H4 (cell line): ENCODE data around the gene EARS2. TPM values are rescaled to one million over a fixed set of nuclear protein-coding genes. Genes with fewer than 3 reads are reported as not detected.

Experiments
- DNase-seq: peaks from one replicate; pipeline ENCODE4 v3.0.0-alpha.2; 2015; ENCODE audit warnings: low spot score
- total RNA-seq: library from RNA; depleted of rRNA; stranded (reverse); fragments of >200 nt; shearing (Covaris generic); gene quantifications from 2 replicates; pipeline ENCODE4 v1.2.3, GENCODE V29; 2014; rRNA removed

EARS2 gene
- total RNA-seq, 1 experiment from 2014 or later, result 28.0 TPM

- no peak for DNase-seq
Observed at GRCh38 chr16:23482778-23483177, 74.4 kb downstream of the EARS2 start.

- no peak for DNase-seq
Observed at GRCh38 chr16:23480257-23480656, 76.9 kb downstream of the EARS2 start.

GRCh38 chr16:23479138-23479537, 78.0 kb downstream of the EARS2 start:
- DNase-seq, result no peak

GRCh38 chr16:23478566-23478965, 78.6 kb downstream of the EARS2 start:
- no peak for DNase-seq

- no peak for DNase-seq
Observed at GRCh38 chr16:23476289-23476688, 80.9 kb downstream of the EARS2 start.

Other genes starting within 250 kb of the EARS2 start
- 12.9 and 14.8 TPM in 2 replicates for gene COG7, start 104.2 kb downstream of the EARS2 start, total RNA-seq
- 25.0 and 28.8 TPM in 2 replicates for gene GGA2, start 46.9 kb downstream of the EARS2 start, total RNA-seq
- 103 and 112 TPM in 2 replicates for gene UBFD1, start 377 bp upstream of the EARS2 start, total RNA-seq
- 226 and 245 TPM in 2 replicates for gene NDUFAB1, start 39.0 kb upstream of the EARS2 start, total RNA-seq
- gene PALB2, start 84.0 kb upstream of the EARS2 start, total RNA-seq, result 10.4 and 10.5 TPM in 2 replicates
- 74.7 and 75.2 TPM in 2 replicates for gene DCTN5, start 84.1 kb upstream of the EARS2 start, total RNA-seq
- gene PLK1, start 121.5 kb upstream of the EARS2 start, total RNA-seq, result 53.2 and 65.5 TPM in 2 replicates
- not detected in 2 replicates for gene ERN2, start 155.9 kb upstream of the EARS2 start, total RNA-seq
- not detected in 2 replicates for gene CHP2, start 197.7 kb upstream of the EARS2 start, total RNA-seq